Neuronal stem cell (in vitro differentiated cells): ENCODE results near the gene IKZF2.

Experiments used
- DNase-seq: peaks from one replicate; pipeline ENCODE4 v3.0.0-alpha.2; 2013; ENCODE audit warnings: low spot score
- H2AFZ ChIP-seq: one replicate; pipeline ENCODE4 v1.6.1; 2013; ENCODE audit warnings: mild to moderate bottlenecking, low read length, inconsistent platforms
- H2AK5ac ChIP-seq: 2 replicates; pipeline ENCODE4 v1.6.1; 2013; ENCODE audit warnings: low read depth, mild to moderate bottlenecking, inconsistent platforms, low read length, moderate library complexity, mixed read lengths
- H2BK120ac ChIP-seq: 2 replicates; pipeline ENCODE4 v1.6.1; 2013; ENCODE audit warnings: low read depth, mild to moderate bottlenecking, inconsistent platforms, low read length, moderate library complexity, mixed read lengths
- H2BK12ac ChIP-seq: one replicate; pipeline ENCODE4 v1.6.1; 2013; ENCODE audit warnings: low read length, inconsistent platforms
- H2BK15ac ChIP-seq: 2 replicates; pipeline ENCODE4 v1.6.1; 2013; ENCODE audit warnings: mild to moderate bottlenecking, low read length, inconsistent platforms, mixed read lengths
- H2BK5ac ChIP-seq: one replicate; pipeline ENCODE4 v1.6.1; 2013; ENCODE audit warnings: inconsistent platforms, mild to moderate bottlenecking, low read length, moderate library complexity
- H3K14ac ChIP-seq: one replicate; pipeline ENCODE4 v1.6.1; 2013; ENCODE audit warnings: low read length, inconsistent platforms
- H3K18ac ChIP-seq: 2 replicates; pipeline ENCODE4 v1.6.1; 2013; ENCODE audit warnings: low read length, inconsistent platforms
- H3K23ac ChIP-seq: 2 replicates; pipeline ENCODE4 v1.6.1; 2013; ENCODE audit warnings: low read depth, mild to moderate bottlenecking, mixed read lengths, low read length, inconsistent platforms; ENCODE audit not compliant: poor library complexity
- H3K27ac ChIP-seq: replicated peaks from 3 replicates; pipeline ENCODE4 v1.5.1; 2013; ENCODE audit warnings: low read length, inconsistent platforms
- H3K27me3 ChIP-seq, 3 experiments: 2 replicates each; pipeline ENCODE4 v1.6.1; 2013; ENCODE audit warnings: low read length in 3 of 3, mild to moderate bottlenecking in 2 of 3, inconsistent platforms in 1 of 3, low read depth in 1 of 3, mixed read lengths in 1 of 3, moderate library complexity in 1 of 3; ENCODE audit not compliant: control insufficient read depth in 3 of 3, insufficient read depth in 3 of 3
- H3K36me3 ChIP-seq, 2 donors: replicated peaks in 1 of 2; 2 replicates each; pipeline ENCODE4 v1.6.1; 2013; ENCODE audit warnings: low read length in 2 of 2; ENCODE audit not compliant: control insufficient read depth in 2 of 2, insufficient read depth in 2 of 2
- H3K4ac ChIP-seq: 2 replicates; pipeline ENCODE4 v1.6.1; 2013; ENCODE audit warnings: inconsistent platforms, mild to moderate bottlenecking, low read length, moderate library complexity
- H3K4me1 ChIP-seq, 2 donors: 1 replicate in 1 of 2; 2 replicates in 1 of 2; pipeline ENCODE4 v1.6.1; 2013; ENCODE audit warnings: low read length in 2 of 2, low read depth in 1 of 2; ENCODE audit not compliant: control insufficient read depth in 2 of 2, insufficient read depth in 1 of 2
- H3K4me2 ChIP-seq: one replicate; pipeline ENCODE4 v1.6.1; 2013; ENCODE audit warnings: mild to moderate bottlenecking, low read length, inconsistent platforms; ENCODE audit not compliant: insufficient read depth, poor library complexity, severe bottlenecking
- H3K4me3 ChIP-seq, 2 donors: 2 replicates each; pipeline ENCODE4 v1.5.1; 2013; ENCODE audit warnings: low read length in 2 of 2, mild to moderate bottlenecking in 2 of 2, inconsistent platforms in 1 of 2, moderate library complexity in 1 of 2
- H3K79me1 ChIP-seq: one replicate; pipeline ENCODE4 v1.6.1; 2013; ENCODE audit warnings: low read depth, mild to moderate bottlenecking, inconsistent platforms, low read length, moderate library complexity
- H3K9ac ChIP-seq: one replicate; pipeline ENCODE4 v1.6.1; 2013; ENCODE audit warnings: mild to moderate bottlenecking, low read depth, low read length, inconsistent platforms; ENCODE audit not compliant: poor library complexity
- H3K9me3 ChIP-seq, 2 donors: replicated peaks in 1 of 2; 2 replicates each; pipeline versions ENCODE3 to v1.6.1; 2013; ENCODE audit warnings: low read length in 2 of 2, mild to moderate bottlenecking in 2 of 2, inconsistent platforms in 1 of 2, low read depth in 1 of 2, mixed read lengths in 1 of 2, moderate library complexity in 1 of 2; ENCODE audit not compliant: control insufficient read depth in 2 of 2, insufficient read depth in 1 of 2
- H4K8ac ChIP-seq: one replicate; pipeline ENCODE4 v1.6.1; 2013; ENCODE audit warnings: low read depth, mild to moderate bottlenecking, inconsistent platforms, low read length, moderate library complexity
- H4K91ac ChIP-seq: one replicate; pipeline ENCODE4 v1.6.1; 2013; ENCODE audit warnings: low read length, low read depth, mild to moderate bottlenecking, inconsistent platforms; ENCODE audit not compliant: poor library complexity
- WGBS, 2 donors: extraction: QIAGEN DNeasy Blood & Tissue Kit; methylation state at CpG; one replicate each; pipeline ENCODE4 v1.1.7; 2013; ENCODE audit warnings: missing lambda C conversion rate in 2 of 2, mixed read lengths in 1 of 2; ENCODE audit not compliant: insufficient read length in 2 of 2, insufficient replicate concordance in 1 of 2; ENCODE audit errors: extremely low coverage in 2 of 2; 5-methylcytosine and 5-hydroxymethylcytosine counted together

Gene IKZF2

DNA sequence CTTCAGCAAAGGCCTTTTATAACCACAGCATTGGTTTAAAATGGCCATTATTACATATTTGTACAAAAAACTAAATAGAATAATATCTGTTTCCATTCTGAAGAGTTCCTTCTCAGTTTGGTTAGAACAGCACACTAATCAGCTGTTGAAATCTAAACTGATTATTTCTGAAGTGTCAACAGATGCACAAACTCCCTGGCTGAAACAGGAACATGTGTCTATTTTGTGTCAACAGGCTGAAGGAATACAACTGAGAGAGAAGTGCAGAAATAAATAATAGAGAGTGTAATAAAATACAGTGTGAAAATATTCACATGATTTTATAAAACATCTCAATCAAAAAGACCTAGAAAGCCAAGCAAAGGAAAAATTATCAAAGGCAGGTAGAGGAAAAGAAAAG is 29.7 kb downstream of the IKZF2 start:
- Histone ChIP-seq H3K23ac (no peak overlapping the region), H2AFZ (no peak overlapping the region), H2BK15ac (no peak overlapping the region), H3K18ac (no peak overlapping the region), H3K79me1 (no peaks in the 10 kb centered on the region), H4K91ac (no peak overlapping the region), H3K36me3 (no peaks in the 10 kb centered on the region), H3K27ac (no peak overlapping the region), H2AK5ac (no peak overlapping the region), H3K9ac (no peak overlapping the region), H2BK5ac (no peak overlapping the region), H3K9me3 (no peaks in the 10 kb centered on the region), H3K14ac (no peak overlapping the region), H3K4me1 (peaks cover 6 to 8% of the 10 kb centered on the region in 2 donors), H2BK120ac (no peak overlapping the region), H3K4me3 (no peak overlapping the region), H3K4ac (no peak overlapping the region), H3K4me2 (no peak overlapping the region), H4K8ac (no peak overlapping the region), H3K27me3 (no peaks in the 10 kb centered on the region), H2BK12ac (no peak overlapping the region)
- DNase-seq: no peak

GRCh38 chr2:213119061-213119809 is 32.2 kb downstream of the IKZF2 start:
- Histone ChIP-seq H3K4me1 (peaks cover 4% of the 10 kb centered on the region in 2 donors), H3K18ac (no peak overlapping the region), H3K14ac (no peak overlapping the region), H4K8ac (no peak overlapping the region), H3K9ac (no peak overlapping the region), H3K23ac (no peak overlapping the region), H3K4me2 (no peak overlapping the region), H4K91ac (no peak overlapping the region), H3K27ac (no peak overlapping the region), H2AK5ac (no peak overlapping the region), H3K79me1 (no peaks in the 10 kb centered on the region), H3K4me3 (no peak overlapping the region), H3K27me3 (no peaks in the 10 kb centered on the region), H2AFZ (no peak overlapping the region), H2BK120ac (no peak overlapping the region), H2BK15ac (no peak overlapping the region), H2BK12ac (no peak overlapping the region), H3K9me3 (no peaks in the 10 kb centered on the region), H3K4ac (no peak overlapping the region), H2BK5ac (no peak overlapping the region), H3K36me3 (no peaks in the 10 kb centered on the region)
- DNase-seq: no peak
- WGBS, 2 donors: no CpG with 5 or more reads among the region's 5 CpGs

GRCh38 chr2:213108308-213108707 is 43.1 kb downstream of the IKZF2 start:
- no peak overlapping the region for H2BK15ac ChIP-seq
- H3K79me1 ChIP-seq: no peaks in the 10 kb centered on the region
- no peak overlapping the region for H2BK12ac ChIP-seq
- no peak overlapping the region for H3K18ac ChIP-seq
- H3K9me3 ChIP-seq: no peaks in the 10 kb centered on the region
- DNase-seq: no peak
- no peak overlapping the region for H2AK5ac ChIP-seq
- no peak overlapping the region for H4K8ac ChIP-seq
- no peak overlapping the region for H3K23ac ChIP-seq
- H2AFZ ChIP-seq: no peak overlapping the region
- H3K36me3 ChIP-seq: no peaks in the 10 kb centered on the region
- no peak overlapping the region for H3K4me2 ChIP-seq
- no peak overlapping the region for H4K91ac ChIP-seq
- no peak overlapping the region for H2BK5ac ChIP-seq
- H3K4me1 ChIP-seq: peaks cover 0 to 6% of the 10 kb centered on the region in 2 donors
- no peak overlapping the region for H3K14ac ChIP-seq
- no peaks in the 10 kb centered on the region for H3K27me3 ChIP-seq
- H3K4ac ChIP-seq: no peak overlapping the region
- no CpG with 5 or more reads among the region's 2 CpGs for WGBS, 2 donors
- H3K27ac ChIP-seq: no peak overlapping the region
- H3K4me3 ChIP-seq: no peak overlapping the region
- no peak overlapping the region for H3K9ac ChIP-seq
- no peak overlapping the region for H2BK120ac ChIP-seq

DNA sequence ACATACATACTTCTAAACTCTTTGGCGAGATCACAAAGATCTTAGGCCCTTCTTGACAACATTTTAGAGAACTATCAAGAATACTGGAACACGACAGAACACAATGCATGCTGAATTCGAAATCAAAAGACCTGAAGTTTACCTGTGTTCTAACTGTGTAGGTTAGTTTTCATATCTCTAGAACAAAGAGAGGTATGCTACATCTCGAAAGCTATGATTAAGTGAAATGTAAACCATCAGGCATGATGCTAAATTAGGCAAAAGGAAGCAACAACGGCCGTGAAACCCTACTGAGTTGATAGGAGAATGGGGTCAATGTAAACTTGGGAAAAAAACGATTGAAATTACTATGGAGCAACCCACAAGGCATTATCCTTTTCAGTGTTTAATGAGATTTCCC is 43.7 kb downstream of the IKZF2 start:
- H4K91ac ChIP-seq: no peak overlapping the region
- H3K9ac ChIP-seq: no peak overlapping the region
- no peak overlapping the region for H3K4me3 ChIP-seq
- H3K27me3 ChIP-seq: no peaks in the 10 kb centered on the region
- H3K4me1 ChIP-seq: peaks cover 0 to 6% of the 10 kb centered on the region in 2 donors
- H2BK120ac ChIP-seq: no peak overlapping the region
- H3K9me3 ChIP-seq: no peaks in the 10 kb centered on the region
- H3K23ac ChIP-seq: no peak overlapping the region
- H2BK12ac ChIP-seq: no peak overlapping the region
- no peak overlapping the region for H4K8ac ChIP-seq
- WGBS, 2 donors: no CpG with 5 or more reads among the region's 7 CpGs
- H3K14ac ChIP-seq: no peak overlapping the region
- no peak overlapping the region for H2AK5ac ChIP-seq
- H2BK15ac ChIP-seq: no peak overlapping the region
- H3K79me1 ChIP-seq: no peaks in the 10 kb centered on the region
- H3K27ac ChIP-seq: no peak overlapping the region
- H3K4ac ChIP-seq: no peak overlapping the region
- H2AFZ ChIP-seq: no peak overlapping the region
- no peaks in the 10 kb centered on the region for H3K36me3 ChIP-seq
- DNase-seq: no peak
- H2BK5ac ChIP-seq: no peak overlapping the region
- H3K18ac ChIP-seq: no peak overlapping the region
- no peak overlapping the region for H3K4me2 ChIP-seq
